Stimulated activated naive B cell treated with anti-CD40 and anti-IgM and Interleukin-4, amounts not matched to agents 10 μg/mL and 1 μg/mL and 100 μg/mL, for 72 hours (primary cell): ENCODE results near the gene TCERG1L.
"Not testable (repeated sequence)": the region's sequence is repeated elsewhere in the genome, so short reads cannot be mapped to it uniquely, and the experiment has no call there.

Experiments used
- ATAC-seq, 2 donors: fragments of 150-1000 bp; cut with Tn5 transposase; replicated peaks; 2 replicates each; pipeline ENCODE4 v1.10.0; 2021; ENCODE audit warnings: moderate library complexity in 1 of 2
- DNase-seq: peaks from one replicate; pipeline ENCODE4 v3.0.0; 2021
- H3K27ac Mint-ChIP-seq: one replicate; pipeline ENCODE4 v1.8.0; 2022; ENCODE audit warnings: mild to moderate bottlenecking, mixed read lengths
- H3K27me3 Mint-ChIP-seq, 2 donors: one replicate each; pipeline ENCODE4 v1.8.0; 2022; ENCODE audit warnings: mixed read lengths in 2 of 2
- H3K36me3 Mint-ChIP-seq, 2 donors: one replicate each; pipeline ENCODE4 v1.8.0; 2022; ENCODE audit warnings: mixed read lengths in 2 of 2, mild to moderate bottlenecking in 1 of 2
- H3K4me1 Mint-ChIP-seq, 2 donors: one replicate each; pipeline ENCODE4 v1.8.0; 2022; ENCODE audit warnings: mixed read lengths in 2 of 2, mild to moderate bottlenecking in 1 of 2
- H3K4me3 Mint-ChIP-seq, 2 donors: one replicate each; pipeline ENCODE4 v1.8.0; 2022; ENCODE audit warnings: mild to moderate bottlenecking in 2 of 2, mixed read lengths in 2 of 2, moderate library complexity in 1 of 2
- H3K9me3 Mint-ChIP-seq, 2 donors: one replicate each; pipeline ENCODE4 v1.8.0; 2022; ENCODE audit warnings: mixed read lengths in 2 of 2, mild to moderate bottlenecking in 1 of 2

The TCERG1L gene

GRCh38 chr10:131242007-131242406, 69.5 kb downstream of the TCERG1L start:
- H3K4me1 Mint-ChIP-seq, result no peaks in the 10 kb centered on the region
- no peak overlapping the region for H3K27ac Mint-ChIP-seq
- ATAC-seq (no peak), DNase-seq (no peak)
- no peaks in the 10 kb centered on the region for H3K36me3 Mint-ChIP-seq
- H3K27me3 Mint-ChIP-seq, result peaks cover 7 to 10% of the 10 kb centered on the region in 2 donors
- no peaks in the 10 kb centered on the region for H3K9me3 Mint-ChIP-seq
- H3K4me3 Mint-ChIP-seq, result no peak overlapping the region

DNA sequence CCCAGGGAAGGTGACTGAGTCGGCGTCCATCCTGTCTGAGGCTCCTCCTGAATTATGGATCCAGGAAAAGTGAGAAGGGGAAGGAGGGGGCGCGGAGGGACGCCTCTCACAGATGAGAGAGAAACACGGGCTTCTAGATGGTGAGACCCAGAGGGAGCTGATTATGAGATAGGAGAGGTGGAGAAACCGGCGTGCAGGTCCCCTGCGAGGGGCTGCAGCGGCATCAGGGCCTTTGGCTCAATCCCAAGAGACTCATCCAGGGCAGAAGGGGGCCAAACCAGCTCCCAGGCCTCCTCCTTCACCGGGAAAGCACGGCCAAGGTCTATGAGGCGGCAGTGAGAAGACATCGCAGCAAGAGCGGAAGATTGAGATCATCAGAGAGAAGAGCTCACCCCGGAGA, 70.8 kb downstream of the TCERG1L start:
- H3K27me3 Mint-ChIP-seq, result peaks cover 7 to 10% of the 10 kb centered on the region in 2 donors
- H3K27ac Mint-ChIP-seq, result no peak overlapping the region
- no peak for ATAC-seq
- no peaks in the 10 kb centered on the region for H3K9me3 Mint-ChIP-seq
- H3K4me1 Mint-ChIP-seq, result no peaks in the 10 kb centered on the region
- no peak for DNase-seq
- H3K4me3 Mint-ChIP-seq, result no peak overlapping the region
- no peaks in the 10 kb centered on the region for H3K36me3 Mint-ChIP-seq

DNA sequence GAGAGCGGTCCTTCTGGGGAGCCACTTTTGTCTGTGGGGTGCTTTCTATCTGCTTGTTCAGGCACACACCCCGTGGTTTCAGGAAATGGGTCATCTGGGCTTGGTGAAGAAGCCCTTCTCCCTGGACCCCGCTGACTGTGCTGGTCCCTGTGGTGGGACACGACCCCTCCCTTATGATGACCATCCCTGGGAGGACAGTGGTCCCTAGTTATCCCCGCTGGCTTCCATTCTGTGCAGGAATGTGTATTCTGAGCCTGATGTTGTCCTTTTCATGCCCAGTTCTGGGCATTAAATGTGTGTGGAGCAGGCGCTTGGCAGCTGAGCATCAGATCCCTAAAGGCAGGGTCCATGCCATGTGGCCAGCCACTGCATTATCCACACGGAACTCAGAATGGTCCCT, 71.6 kb downstream of the TCERG1L start:
- peaks cover 7 to 10% of the 10 kb centered on the region in 2 donors for H3K27me3 Mint-ChIP-seq
- no peaks in the 10 kb centered on the region for H3K36me3 Mint-ChIP-seq
- no peak for DNase-seq
- no peak for ATAC-seq
- H3K27ac Mint-ChIP-seq, result no peak overlapping the region
- no peaks in the 10 kb centered on the region for H3K4me1 Mint-ChIP-seq
- no peak overlapping the region for H3K4me3 Mint-ChIP-seq
- no peaks in the 10 kb centered on the region for H3K9me3 Mint-ChIP-seq

- no peak for ATAC-seq
- no peak for DNase-seq
- H3K27me3 Mint-ChIP-seq, result peaks cover 7 to 10% of the 10 kb centered on the region in 2 donors
- no peaks in the 10 kb centered on the region for H3K36me3 Mint-ChIP-seq
- no peaks in the 10 kb centered on the region for H3K4me1 Mint-ChIP-seq
- no peak overlapping the region for H3K4me3 Mint-ChIP-seq
- no peaks in the 10 kb centered on the region for H3K9me3 Mint-ChIP-seq
- H3K27ac Mint-ChIP-seq, result no peak overlapping the region
Measured at GRCh38 chr10:131239450-131239849, 72.1 kb downstream of the TCERG1L start.

GRCh38 chr10:131238669-131239280, 72.7 kb downstream of the TCERG1L start:
- DNase-seq (no peak), ATAC-seq (no peak)
- no peaks in the 10 kb centered on the region for H3K4me1 Mint-ChIP-seq
- H3K27me3 Mint-ChIP-seq, result peaks cover 7 to 10% of the 10 kb centered on the region in 2 donors
- H3K36me3 Mint-ChIP-seq, result no peaks in the 10 kb centered on the region
- H3K27ac Mint-ChIP-seq, result no peak overlapping the region
- H3K9me3 Mint-ChIP-seq, result peaks cover 1 to 3% of the 10 kb centered on the region in 2 donors
- no peak overlapping the region for H3K4me3 Mint-ChIP-seq

GRCh38 chr10:131237991-131238651, 73.4 kb downstream of the TCERG1L start:
- peaks cover 7 to 10% of the 10 kb centered on the region in 2 donors for H3K27me3 Mint-ChIP-seq
- no peaks in the 10 kb centered on the region for H3K4me1 Mint-ChIP-seq
- ATAC-seq (no peak), DNase-seq (no peak)
- H3K9me3 Mint-ChIP-seq, result peaks cover 1 to 3% of the 10 kb centered on the region in 2 donors
- no peak overlapping the region for H3K27ac Mint-ChIP-seq
- no peaks in the 10 kb centered on the region for H3K36me3 Mint-ChIP-seq
- no peak overlapping the region for H3K4me3 Mint-ChIP-seq

DNA sequence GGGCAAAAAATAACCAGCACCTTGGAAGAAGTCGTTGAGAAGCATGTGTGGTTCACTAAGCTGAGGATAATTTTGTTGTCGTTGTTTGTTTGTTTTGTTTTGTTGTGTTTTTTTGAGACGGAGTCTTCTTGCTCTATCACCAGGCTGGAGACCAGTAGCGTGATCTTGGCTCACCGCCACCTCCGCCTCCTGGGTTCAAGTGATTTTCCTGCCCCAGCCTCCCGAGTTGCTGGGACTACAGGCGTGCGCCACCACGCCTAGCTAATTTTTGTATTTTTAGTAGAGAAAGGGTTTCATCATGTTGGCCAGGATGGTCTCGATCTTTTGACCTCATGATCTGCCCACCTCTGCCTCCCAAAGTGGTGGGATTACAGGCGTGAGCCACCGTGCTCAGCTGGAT, 76.9 kb downstream of the TCERG1L start:
- H3K36me3 Mint-ChIP-seq, H3K4me1 Mint-ChIP-seq, H3K4me3 Mint-ChIP-seq, DNase-seq, H3K27me3 Mint-ChIP-seq, H3K9me3 Mint-ChIP-seq, H3K27ac Mint-ChIP-seq, ATAC-seq: not testable (repeated sequence)

DNA sequence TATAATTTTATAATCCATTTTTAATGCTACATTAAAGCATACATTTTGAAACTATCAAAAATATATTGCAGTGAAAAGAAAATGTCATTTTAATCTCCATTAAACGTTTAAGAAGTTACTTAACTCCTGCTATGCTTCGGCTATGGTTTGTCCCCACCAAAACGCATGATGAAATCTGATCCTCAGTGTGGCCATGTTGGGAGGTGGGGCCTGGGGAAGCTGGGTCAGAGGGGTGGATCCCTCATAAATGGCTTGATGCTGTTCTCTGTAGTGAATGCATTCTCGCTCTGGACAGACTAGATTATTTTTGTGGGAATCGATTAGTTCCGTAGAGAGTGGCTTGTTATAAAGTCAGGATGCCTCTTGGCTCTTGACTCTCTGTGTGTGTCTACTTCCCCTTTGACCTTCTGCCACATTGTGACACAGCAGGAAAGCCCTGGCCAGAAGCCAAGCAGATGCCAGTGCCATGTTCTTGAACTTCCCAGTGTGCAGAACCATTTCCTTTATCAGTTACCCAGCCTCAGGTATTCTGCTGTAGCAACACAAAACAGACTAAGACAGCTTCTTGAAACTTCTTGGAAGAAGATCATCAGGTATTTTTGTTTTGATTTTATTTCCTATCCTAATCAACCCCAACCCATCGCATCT, 77.8 kb downstream of the TCERG1L start:
- Mint-ChIP-seq H3K4me3 (no peak overlapping the region), H3K9me3 (peaks cover 3 to 6% of the 10 kb centered on the region in 2 donors), H3K27ac (no peak overlapping the region), H3K27me3 (no peaks in the 10 kb centered on the region), H3K36me3 (no peaks in the 10 kb centered on the region), H3K4me1 (no peaks in the 10 kb centered on the region)
- DNase-seq, result no peak
- ATAC-seq, result no peak

GRCh38 chr10:131231965-131232541, 79.5 kb downstream of the TCERG1L start:
- H3K4me3 Mint-ChIP-seq, result no peak overlapping the region
- ATAC-seq (no peak), DNase-seq (no peak)
- H3K27me3 Mint-ChIP-seq, result no peaks in the 10 kb centered on the region
- H3K4me1 Mint-ChIP-seq, result no peaks in the 10 kb centered on the region
- H3K36me3 Mint-ChIP-seq, result no peaks in the 10 kb centered on the region
- H3K9me3 Mint-ChIP-seq, result peaks cover 3 to 6% of the 10 kb centered on the region in 2 donors
- H3K27ac Mint-ChIP-seq, result no peak overlapping the region

DNA sequence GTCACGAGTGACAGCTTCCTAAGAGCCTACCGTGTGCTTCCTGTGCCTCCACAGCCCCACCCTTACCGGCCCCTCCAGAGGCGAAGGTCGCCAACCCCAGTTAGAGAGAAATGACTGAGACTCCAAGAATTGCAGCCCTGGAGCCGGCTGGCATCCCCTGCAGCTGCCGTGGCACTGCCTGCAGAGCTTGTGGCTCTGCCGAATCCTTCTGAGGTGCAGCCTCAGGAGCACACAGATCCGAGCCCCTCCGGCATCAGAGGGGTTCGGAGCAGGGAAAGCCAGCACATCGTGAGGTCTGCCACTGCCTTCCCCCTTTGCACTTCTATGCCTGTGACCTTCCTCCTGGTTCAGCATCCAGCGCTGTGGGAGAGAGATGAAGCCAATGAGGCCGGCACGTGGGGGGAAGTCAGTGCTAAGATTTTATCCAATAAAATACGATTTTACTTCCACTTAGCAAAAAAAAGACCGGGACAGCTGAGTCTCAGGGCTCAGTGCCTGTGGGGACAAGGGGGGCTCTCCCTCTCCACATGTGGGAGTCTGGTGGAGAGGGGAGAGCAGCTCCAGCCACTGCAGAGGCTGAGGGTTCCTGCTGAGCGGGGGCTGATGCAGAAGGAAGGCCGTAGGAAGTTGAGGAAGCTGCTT, 80.1 kb downstream of the TCERG1L start:
- H3K4me3 Mint-ChIP-seq, result no peak overlapping the region
- H3K4me1 Mint-ChIP-seq, result no peaks in the 10 kb centered on the region
- H3K9me3 Mint-ChIP-seq, result peaks cover 3 to 6% of the 10 kb centered on the region in 2 donors
- DNase-seq (no peak), ATAC-seq (no peak)
- H3K27ac Mint-ChIP-seq, result no peak overlapping the region
- no peaks in the 10 kb centered on the region for H3K27me3 Mint-ChIP-seq
- H3K36me3 Mint-ChIP-seq, result no peaks in the 10 kb centered on the region

DNA sequence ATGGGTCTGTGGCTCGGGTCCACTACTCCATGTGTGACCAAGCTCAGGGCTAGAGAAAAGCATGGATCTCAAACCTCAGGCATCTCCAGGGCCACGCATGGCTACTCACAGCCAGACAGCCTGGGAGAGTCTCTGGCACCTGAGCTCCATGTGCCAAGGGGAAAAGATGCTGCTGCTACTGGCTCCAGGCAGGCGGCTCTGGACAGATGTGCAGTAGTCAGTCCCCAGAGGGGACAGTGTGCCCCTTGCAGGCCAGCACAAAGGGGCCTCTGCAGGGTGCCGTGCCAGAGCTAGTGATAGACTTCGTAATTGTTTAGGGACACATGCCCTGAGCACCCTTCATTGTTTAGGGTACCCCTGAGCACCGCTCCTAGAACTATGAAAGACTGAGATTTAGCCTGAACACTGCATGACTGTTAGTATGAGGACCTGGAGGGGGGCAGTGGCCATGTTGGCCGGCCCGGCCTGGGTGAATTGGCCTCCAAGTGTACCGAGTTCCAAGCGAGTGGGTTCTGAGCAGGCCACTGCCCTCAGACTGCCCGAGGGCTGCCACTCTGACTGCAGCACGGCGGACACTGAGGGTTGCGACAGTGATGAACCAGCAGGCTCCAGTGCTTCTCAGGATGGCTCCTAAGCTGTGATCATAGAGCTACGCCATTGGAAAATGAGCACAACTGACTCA, 80.7 kb downstream of the TCERG1L start:
- Mint-ChIP-seq H3K4me1 (no peaks in the 10 kb centered on the region), H3K27ac (no peak overlapping the region), H3K9me3 (peaks cover 3 to 6% of the 10 kb centered on the region in 2 donors), H3K4me3 (no peak overlapping the region), H3K36me3 (no peaks in the 10 kb centered on the region), H3K27me3 (no peaks in the 10 kb centered on the region)
- no peak for ATAC-seq
- DNase-seq, result no peak

DNA sequence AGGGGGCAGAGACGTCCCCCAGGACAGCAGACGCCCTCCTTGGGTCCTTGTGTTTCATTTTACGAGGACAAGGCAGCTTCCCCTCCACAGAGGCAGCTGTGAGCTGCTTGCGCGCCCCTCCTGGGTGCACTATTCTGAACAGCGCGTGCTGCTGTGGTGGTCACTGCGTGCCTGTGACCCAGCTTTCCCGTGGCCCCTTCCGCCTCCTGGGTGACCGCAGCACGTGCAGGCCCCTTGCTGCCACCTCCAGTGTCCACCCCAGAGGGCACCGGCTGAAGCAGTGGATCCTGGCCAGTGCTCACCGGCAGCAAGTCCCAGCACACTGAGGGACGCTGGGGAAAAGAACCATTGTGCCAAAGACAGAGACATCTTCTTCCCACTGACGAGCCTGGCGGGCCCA, 81.4 kb downstream of the TCERG1L start:
- DNase-seq (no peak), ATAC-seq (no peak)
- Mint-ChIP-seq H3K4me3 (no peak overlapping the region), H3K27me3 (no peaks in the 10 kb centered on the region), H3K36me3 (no peaks in the 10 kb centered on the region), H3K27ac (no peak overlapping the region), H3K4me1 (no peaks in the 10 kb centered on the region), H3K9me3 (peaks cover 3 to 6% of the 10 kb centered on the region in 2 donors)

DNA sequence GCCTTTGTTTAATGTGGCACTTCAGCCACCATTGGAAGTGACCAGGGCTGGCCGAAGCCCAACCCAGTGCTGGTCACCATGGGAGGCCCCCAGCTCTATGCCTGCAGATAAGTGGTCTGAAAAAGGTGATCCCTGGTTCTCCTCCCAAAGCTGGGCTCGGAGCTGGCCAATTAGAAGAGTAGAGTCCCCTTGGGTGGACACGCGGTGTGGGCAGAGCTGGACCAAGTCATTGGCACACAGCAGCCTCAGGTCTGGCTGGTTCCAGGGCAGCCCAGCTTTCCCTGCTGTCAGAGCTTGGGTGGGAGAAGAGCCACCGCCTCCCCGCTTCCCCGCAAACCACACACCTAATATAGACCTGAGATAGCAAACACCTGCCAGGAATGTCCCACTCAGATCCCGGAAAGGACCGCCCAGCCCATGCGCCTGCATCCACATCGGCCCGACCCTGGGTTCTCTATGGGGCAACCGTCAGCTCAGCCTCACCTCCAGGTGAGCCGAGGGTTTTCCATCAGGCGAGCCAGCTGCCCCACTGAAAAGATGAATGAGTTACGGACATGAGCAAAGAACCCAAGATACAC, 84.3 kb downstream of the TCERG1L start:
- ATAC-seq, result no peak
- H3K27me3 Mint-ChIP-seq, result no peaks in the 10 kb centered on the region
- H3K9me3 Mint-ChIP-seq, result peaks cover 2 to 3% of the 10 kb centered on the region in 2 donors
- no peak overlapping the region for H3K4me3 Mint-ChIP-seq
- no peak overlapping the region for H3K27ac Mint-ChIP-seq
- no peak for DNase-seq
- no peaks in the 10 kb centered on the region for H3K4me1 Mint-ChIP-seq
- no peaks in the 10 kb centered on the region for H3K36me3 Mint-ChIP-seq
